GM18909 (cell line): ENCODE data around the gene SLAIN1.
"Not testable (repeated sequence)": the region's sequence is repeated elsewhere in the genome, so short reads cannot be mapped to it uniquely, and the experiment has no call there.

Source experiments
- ATAC-seq: cut with Tn5 transposase; IDR thresholded peaks from one replicate; pipeline ENCODE4 v1.9.1; 2021; ENCODE audit warnings: mild to moderate bottlenecking; ENCODE audit not compliant: unreplicated experiment, poor library complexity

Gene SLAIN1

GRCh38 chr13:77697217-77698103 lies at the start of gene SLAIN1:
Gene SLAIN1, plus strand, starts transcription at chr13:77697687. Its CDS starts 227 bp downstream, at chr13:77697914.
- peak; percentile 76 for ATAC-seq

GRCh38 chr13:77650409-77650808 lies 47.1 kb upstream of the SLAIN1 start:
- ATAC-seq = no peak

- no peak for ATAC-seq
Observed at GRCh38 chr13:77653301-77653700, 44.2 kb upstream of the SLAIN1 start.

- not testable (repeated sequence) for ATAC-seq
Observed at GRCh38 chr13:77660016-77660415, 37.5 kb upstream of the SLAIN1 start.

- ATAC-seq = no peak
Observed at GRCh38 chr13:77660841-77661250, 36.6 kb upstream of the SLAIN1 start.

GRCh38 chr13:77662301-77662700 lies 35.2 kb upstream of the SLAIN1 start:
- ATAC-seq = not testable (repeated sequence)

GRCh38 chr13:77662831-77663230 lies 34.7 kb upstream of the SLAIN1 start:
- not testable (repeated sequence) for ATAC-seq

- no peak for ATAC-seq
Observed at GRCh38 chr13:77674852-77675251, 22.6 kb upstream of the SLAIN1 start.

GRCh38 chr13:77678691-77679235 lies 18.7 kb upstream of the SLAIN1 start:
- ATAC-seq = no peak

- no peak for ATAC-seq
Observed at GRCh38 chr13:77687799-77688198, 9.7 kb upstream of the SLAIN1 start.

GRCh38 chr13:77691871-77692270 lies 5.6 kb upstream of the SLAIN1 start:
- ATAC-seq = no peak

- no peak for ATAC-seq
Observed at GRCh38 chr13:77692746-77693448, 4.6 kb upstream of the SLAIN1 start.

GRCh38 chr13:77693449-77693940 lies 4.0 kb upstream of the SLAIN1 start:
- no peak for ATAC-seq

GRCh38 chr13:77696006-77696878 lies 1.2 kb upstream of the SLAIN1 start:
- no peak for ATAC-seq

- ATAC-seq = peak; percentile 9
Observed at GRCh38 chr13:77696879-77697216, 639 bp upstream of the SLAIN1 start.

- peak; percentile 35 for ATAC-seq
Observed at GRCh38 chr13:77698201-77699058, 943 bp downstream of the SLAIN1 start.

GRCh38 chr13:77699059-77699680 lies 1.7 kb downstream of the SLAIN1 start:
- ATAC-seq = no peak

- ATAC-seq = no peak
Observed at GRCh38 chr13:77701305-77701704, 3.8 kb downstream of the SLAIN1 start.

GRCh38 chr13:77702366-77702765 lies 4.9 kb downstream of the SLAIN1 start:
- no peak for ATAC-seq
